Activated CD8-positive, alpha-beta T cell treated with anti-CD3 and anti-CD28 coated beads for 36 hours (primary cell): ENCODE results near the gene ATP6V0B. TPM values are rescaled to one million over a fixed set of nuclear protein-coding genes. Genes with fewer than 3 reads are reported as not detected.
A peak's percentile ranks its signal among the peaks of the same experiment; 100 is the strongest.

Experiments
- ATAC-seq: fragments of 200-7000 bp; cut with Tn5 transposase; one replicate; pipeline ENCODE4 v1.10.0; 2021; ENCODE audit warnings: mild to moderate bottlenecking, moderate library complexity
- CTCF ChIA-PET: fragments of 350-600 bp; sonication (Branson Sonifier 250); formaldehyde crosslinking; loops from one replicate; lab custom pipeline; 2021; ENCODE audit warnings: antibody characterized with exemption; lab: Charles Lee
- POLR2A ChIA-PET: fragments of 350-600 bp; sonication (Branson Sonifier 250); formaldehyde crosslinking; loops from one replicate; lab custom pipeline; 2021; ENCODE audit warnings: antibody characterized with exemption; lab: Charles Lee
- DNase-seq: peaks from one replicate; pipeline ENCODE4 v3.0.0-alpha.2; 2020
- H3K27ac Mint-ChIP-seq: one replicate; pipeline ENCODE4 v1.8.0; 2021; ENCODE audit warnings: mild to moderate bottlenecking, mixed read lengths
- H3K27me3 Mint-ChIP-seq: one replicate; pipeline ENCODE4 v1.8.0; 2021; ENCODE audit warnings: mixed read lengths
- H3K36me3 Mint-ChIP-seq: one replicate; pipeline ENCODE4 v1.8.0; 2021; ENCODE audit warnings: low read depth, mixed read lengths
- H3K4me1 Mint-ChIP-seq: one replicate; pipeline ENCODE4 v1.8.0; 2021; ENCODE audit warnings: low read depth, mixed read lengths
- H3K4me3 Mint-ChIP-seq: one replicate; pipeline ENCODE4 v1.8.0; 2021; ENCODE audit warnings: mild to moderate bottlenecking, moderate library complexity, mixed read lengths
- H3K9me3 Mint-ChIP-seq: one replicate; pipeline ENCODE4 v1.8.0; 2021; ENCODE audit warnings: mixed read lengths
- intact Hi-C: fragments of 100-400 bp; cut with micrococcal nuclease; formaldehyde crosslinking; loops from one replicate; pipeline ENCODE4 v1.10.0; 2022
- total RNA-seq, 2 experiments: library from RNA; stranded (reverse); gene quantifications; one replicate each; pipeline ENCODE4 v1.2.3, GENCODE V29; 2021
- TF ChIP-seq, protein P1 (sequence below): fragments of 200-600 bp; IDR thresholded peaks from one replicate; pipeline ENCODE4 v1.8.0; 2022; ENCODE audit warnings: antibody characterized with exemption, mild to moderate bottlenecking

The ATP6V0B gene
- total RNA-seq, 2 experiments from 2014 or later = 67.6 to 75.5 TPM

DNA sequence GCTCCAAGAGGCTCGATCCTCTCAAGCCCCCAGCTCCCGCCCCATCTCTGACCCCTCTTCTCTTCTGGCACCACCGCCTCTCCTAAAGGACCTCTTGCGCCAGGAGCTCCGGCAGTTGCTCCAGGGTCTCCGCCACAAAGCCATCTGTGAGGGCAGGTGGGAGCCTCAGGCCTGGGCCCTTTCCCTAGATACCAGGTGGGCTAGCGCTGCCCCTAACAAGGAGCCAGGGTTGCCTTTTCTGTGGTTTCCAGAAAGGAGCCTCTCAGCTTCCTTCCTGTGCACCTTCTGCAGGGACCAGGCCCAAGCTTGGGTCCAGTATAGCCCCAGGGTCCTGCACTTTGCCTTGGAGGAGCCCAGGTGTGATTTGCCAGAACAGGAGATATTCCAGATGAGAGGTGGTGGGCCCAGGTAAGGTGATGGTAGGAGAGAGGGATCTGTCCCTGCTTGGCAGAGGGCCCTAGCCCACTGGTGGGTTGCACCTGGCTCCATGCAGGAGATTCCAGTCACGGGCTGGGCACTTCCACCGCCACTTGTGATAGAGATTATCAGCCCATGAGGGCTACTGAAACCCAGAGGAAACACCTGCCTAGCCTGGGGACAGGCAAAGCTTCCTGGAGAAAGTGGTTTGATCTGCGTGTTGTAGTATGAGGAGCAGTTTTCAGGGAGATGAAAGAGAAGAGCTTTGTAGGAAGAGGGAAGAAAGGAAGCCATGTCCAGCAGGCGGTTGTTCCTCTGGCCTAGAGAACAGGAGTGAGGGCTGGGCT lies 17.7 kb downstream of the ATP6V0B start:
- no peaks in the 10 kb centered on the region for H3K27me3 Mint-ChIP-seq
- H3K36me3 Mint-ChIP-seq = no peaks in the 10 kb centered on the region
- peak overlapping the region; percentile 80 for H3K4me3 Mint-ChIP-seq
- TF ChIP-seq, protein P1, sequence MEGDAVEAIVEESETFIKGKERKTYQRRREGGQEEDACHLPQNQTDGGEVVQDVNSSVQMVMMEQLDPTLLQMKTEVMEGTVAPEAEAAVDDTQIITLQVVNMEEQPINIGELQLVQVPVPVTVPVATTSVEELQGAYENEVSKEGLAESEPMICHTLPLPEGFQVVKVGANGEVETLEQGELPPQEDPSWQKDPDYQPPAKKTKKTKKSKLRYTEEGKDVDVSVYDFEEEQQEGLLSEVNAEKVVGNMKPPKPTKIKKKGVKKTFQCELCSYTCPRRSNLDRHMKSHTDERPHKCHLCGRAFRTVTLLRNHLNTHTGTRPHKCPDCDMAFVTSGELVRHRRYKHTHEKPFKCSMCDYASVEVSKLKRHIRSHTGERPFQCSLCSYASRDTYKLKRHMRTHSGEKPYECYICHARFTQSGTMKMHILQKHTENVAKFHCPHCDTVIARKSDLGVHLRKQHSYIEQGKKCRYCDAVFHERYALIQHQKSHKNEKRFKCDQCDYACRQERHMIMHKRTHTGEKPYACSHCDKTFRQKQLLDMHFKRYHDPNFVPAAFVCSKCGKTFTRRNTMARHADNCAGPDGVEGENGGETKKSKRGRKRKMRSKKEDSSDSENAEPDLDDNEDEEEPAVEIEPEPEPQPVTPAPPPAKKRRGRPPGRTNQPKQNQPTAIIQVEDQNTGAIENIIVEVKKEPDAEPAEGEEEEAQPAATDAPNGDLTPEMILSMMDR = no peak
- H3K9me3 Mint-ChIP-seq = no peaks in the 10 kb centered on the region
- CTCF ChIA-PET = interaction anchor here (1.1 to 4.7 kb wide), 6 partner anchors 13 to 225 kb away, joined by 3 to 29 read pairs (median 12); no protein-coding TSS in a partner anchor
- intact Hi-C loops = no loop called here
- POLR2A ChIA-PET = interaction anchor here (1.1 to 2.2 kb wide), 3 partner anchors 12 to 43 kb away, joined by 3 to 7 read pairs (median 4); no protein-coding TSS in a partner anchor
- peaks cover 12% of the 10 kb centered on the region for H3K4me1 Mint-ChIP-seq
- DNase-seq (no peak), ATAC-seq (no peak)
- no peak overlapping the region for H3K27ac Mint-ChIP-seq

DNA sequence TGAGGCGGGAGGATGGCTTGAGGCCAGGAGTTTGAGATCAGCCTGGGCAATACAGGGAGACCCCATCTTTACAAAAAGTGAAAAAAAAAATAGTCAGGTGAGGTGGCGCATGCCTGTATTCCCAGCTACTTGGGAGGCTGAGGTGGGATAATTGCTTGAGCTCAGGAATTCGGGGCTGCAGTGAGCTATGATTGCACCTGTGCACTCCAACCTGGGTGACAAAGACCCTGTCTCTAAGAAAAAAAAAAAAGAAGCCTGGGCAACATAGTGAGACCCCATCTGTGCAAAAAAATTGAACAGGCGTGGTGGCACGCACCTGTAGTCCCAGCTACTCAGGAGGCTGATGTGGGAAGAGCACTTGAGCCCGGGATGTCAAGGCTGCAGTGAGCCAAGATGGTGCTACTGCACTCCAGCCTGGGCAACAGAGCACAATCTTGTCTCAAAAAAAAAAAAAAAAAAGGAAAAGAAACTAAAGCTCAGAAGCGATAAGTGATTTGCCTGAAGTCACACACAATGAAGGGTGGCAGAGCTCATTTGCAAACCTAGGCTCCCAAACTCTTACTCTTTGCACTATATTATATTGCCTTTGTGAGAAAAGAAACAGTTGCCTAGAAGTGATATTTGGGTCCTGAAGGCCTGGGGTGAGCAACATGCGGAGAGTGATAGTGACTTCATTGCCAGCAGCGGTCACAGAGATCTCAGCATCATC lies 18.6 kb downstream of the ATP6V0B start:
- no peaks in the 10 kb centered on the region for H3K9me3 Mint-ChIP-seq
- ATAC-seq (no peak), DNase-seq (no peak)
- CTCF ChIA-PET = interaction anchor here (1.3 to 4.7 kb wide), 5 partner anchors 12 to 224 kb away, joined by 3 to 29 read pairs (median 15); no protein-coding TSS in a partner anchor
- H3K27me3 Mint-ChIP-seq = no peaks in the 10 kb centered on the region
- no peaks in the 10 kb centered on the region for H3K36me3 Mint-ChIP-seq
- POLR2A ChIA-PET = interaction anchor here (0.7 to 1.8 kb wide), 5 partner anchors 15 to 328 kb away, joined by 3 to 4 read pairs (median 3); no protein-coding TSS in a partner anchor
- H3K4me1 Mint-ChIP-seq = peaks cover 12% of the 10 kb centered on the region
- H3K4me3 Mint-ChIP-seq = no peak overlapping the region
- intact Hi-C loops = no loop called here
- TF ChIP-seq, protein P1 = no peak
- no peak overlapping the region for H3K27ac Mint-ChIP-seq

DNA sequence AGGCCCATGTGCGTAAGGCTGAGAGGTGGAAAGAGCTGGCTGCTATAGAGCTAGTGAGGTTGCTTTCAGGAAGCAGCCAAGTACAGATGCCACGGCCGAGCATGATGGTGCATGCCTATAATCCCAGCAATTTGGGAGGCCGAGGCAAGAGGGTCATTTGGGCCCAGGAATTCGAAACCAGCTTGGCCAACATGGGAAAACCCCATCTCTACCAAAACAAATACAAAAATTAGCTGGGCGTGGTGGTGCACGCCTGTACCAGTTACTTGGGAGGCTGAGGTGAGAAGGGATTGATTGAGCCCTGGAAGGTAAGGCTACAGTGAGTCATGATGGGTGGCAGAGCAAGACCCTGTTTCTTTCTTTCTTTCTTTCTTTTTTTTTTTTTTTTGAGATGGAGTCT lies 19.3 kb downstream of the ATP6V0B start:
- CTCF ChIA-PET = interaction anchor here (0.7 to 4.7 kb wide), 3 partner anchors 12 to 54 kb away, joined by 3 to 19 read pairs (median 3); no protein-coding TSS in a partner anchor
- Mint-ChIP-seq H3K27me3 (no peaks in the 10 kb centered on the region), H3K36me3 (no peaks in the 10 kb centered on the region), H3K27ac (no peak overlapping the region), H3K4me1 (peaks cover 12% of the 10 kb centered on the region), H3K9me3 (no peaks in the 10 kb centered on the region), H3K4me3 (no peak overlapping the region)
- DNase-seq (no peak), ATAC-seq (no peak)
- POLR2A ChIA-PET = interaction anchor here (1.1 to 1.8 kb wide), 2 partner anchors 16 to 36 kb away, joined by 3 to 4 read pairs; no protein-coding TSS in a partner anchor
- TF ChIP-seq, protein P1 = no peak
- intact Hi-C loops = no loop called here

DNA sequence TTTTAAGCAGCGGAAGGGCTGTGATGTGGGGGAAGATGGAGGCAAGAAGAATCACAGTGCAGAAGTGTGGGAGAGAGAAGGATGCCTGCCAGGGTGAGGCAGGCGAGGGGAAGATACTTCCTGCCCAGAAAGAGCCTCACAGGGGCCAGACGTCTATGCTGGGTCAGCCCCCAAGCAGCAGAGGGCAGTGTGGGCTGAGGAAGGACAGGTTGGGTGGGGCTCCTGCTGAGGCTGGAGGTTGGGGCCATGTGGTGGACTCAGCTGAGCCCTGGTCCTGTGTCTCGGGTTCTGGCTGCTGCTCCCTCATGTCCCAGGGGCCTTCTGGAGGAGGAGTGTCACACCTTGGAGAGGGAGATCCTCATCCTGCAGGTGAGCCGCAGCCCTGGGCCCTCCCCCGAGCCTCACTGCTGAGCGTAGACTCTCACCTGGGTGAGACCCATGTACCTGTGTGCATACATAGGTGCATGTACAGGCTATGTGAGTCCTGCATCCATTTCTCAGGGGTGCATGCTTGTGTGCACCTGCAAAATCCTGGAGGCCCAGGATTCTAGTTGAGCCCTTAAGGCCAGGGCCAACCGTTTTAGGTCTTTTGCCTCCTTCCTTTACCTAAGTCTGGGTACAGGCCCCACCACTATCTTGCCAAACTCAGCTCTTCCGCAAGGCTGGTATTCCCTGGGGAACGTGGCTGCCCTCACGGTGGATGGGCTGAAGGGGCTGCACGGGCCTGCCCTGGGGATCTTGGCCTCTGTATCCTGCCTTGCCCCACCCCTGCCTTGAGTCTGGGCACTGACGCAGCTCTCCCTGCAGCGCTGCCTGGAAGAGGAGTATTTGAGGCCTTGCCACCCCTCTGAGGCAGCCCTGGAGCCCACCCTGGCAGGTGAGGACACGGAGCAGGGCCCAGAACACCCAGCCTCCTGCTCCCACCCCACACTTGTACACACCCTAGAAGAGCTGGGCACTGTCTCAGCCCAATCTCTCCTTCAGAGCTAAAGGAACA lies 20.3 kb downstream of the ATP6V0B start:
- ChIA-PET POLR2A (no interaction called here), CTCF (interaction anchor here (0.9 to 4.7 kb wide), 5 partner anchors 10 to 46 kb away, joined by 3 to 19 read pairs (median 3); no protein-coding TSS in a partner anchor)
- H3K36me3 Mint-ChIP-seq = peaks cover 4% of the 10 kb centered on the region

More for the DNA sequence above, 20.3 kb downstream of the ATP6V0B start:
- TF ChIP-seq, protein P1 = no peak
- Mint-ChIP-seq H3K4me1 (peaks cover 12% of the 10 kb centered on the region), H3K9me3 (no peaks in the 10 kb centered on the region), H3K27ac (no peak overlapping the region), H3K27me3 (no peaks in the 10 kb centered on the region), H3K4me3 (no peak overlapping the region)
- intact Hi-C loops = no loop called here
- ATAC-seq = peak; percentile 28
- DNase-seq = peak; percentile 45
